ENCODE data around the gene TBRG4.

TBRG4 gene

GRCh38 chr7:45088821-45089340 is 22.6 kb downstream of the TBRG4 start, which contains the start of gene NACAD:
Gene NACAD (minus strand): TSS chr7:45088969. CDS start chr7:45088894, 75 bp downstream.
- Histone ChIP-seq H3K36me3 (ENCODE audit: control insufficient read depth in 2 of 2, insufficient read depth in 1 of 2, low read length in 2 of 2) (no peaks in the 10 kb centered on the region), H3K4me1 (ENCODE audit: control insufficient read depth, insufficient read depth, low read length) (peaks cover 8% of the 10 kb centered on the region), H3K27ac (ENCODE audit: extremely low read depth, low read depth, low read length) (no peak within 1 kb of the TSS), H3K4me3 (ENCODE audit: low read depth, low read length) (peak within 1 kb of the TSS; percentile 38), H3K9me3 (ENCODE audit: control insufficient read depth, insufficient read depth, low read depth, low read length) (no peaks in the 10 kb centered on the region)
- ChIA-PET POLR2A (interaction anchor here (0.5 to 1.2 kb wide), 5 partner anchors 88 to 589 kb away, joined by 3 to 5 read pairs (median 4); partner anchors contain the start of genes CCM2 and PURB), CTCF (interaction anchor here (0.6 to 0.9 kb wide), 2 partner anchors 18 to 882 kb away, joined by 3 read pairs; no protein-coding TSS in a partner anchor)
- TF ChIP-seq ZNF513 (tag by site-specific recombination; IDR thresholded peaks at IDR 0.05) (no peak), BCL11B (tag by site-specific recombination; IDR thresholded peaks at IDR 0.05; ENCODE audit: low read depth) (no peak), KLF10 (tag by site-specific recombination; IDR thresholded peaks at IDR 0.05) (peak; percentile 75; the same call in 1 of the 2 replicates), ZNF174 (tag by site-specific recombination; IDR thresholded peaks at IDR 0.05) (no peak), SETDB1 (IDR thresholded peaks at IDR 0.05; ENCODE audit: insufficient read length, low read length) (no peak), PBX3 (CRISPR knock-in tag; IDR thresholded peaks at IDR 0.05) (no peak), ZNF19 (tag by site-specific recombination; IDR thresholded peaks at IDR 0.05; ENCODE audit: low read depth) (no peak), ZNF549 (tag by site-specific recombination; IDR thresholded peaks at IDR 0.05) (no peak), PRDM6 (tag by site-specific recombination; IDR thresholded peaks at IDR 0.05) (no peak), ZNF341 (tag by site-specific recombination; IDR thresholded peaks at IDR 0.05; ENCODE audit: low read depth) (peak; percentile 66), PRDM10 (tag by site-specific recombination; IDR thresholded peaks at IDR 0.05) (peak; percentile 45; the same call in 1 of the 2 replicates), ZNF677 (tag by site-specific recombination; IDR thresholded peaks at IDR 0.05) (no peak), GLIS1 (tag by site-specific recombination; IDR thresholded peaks at IDR 0.05) (peak; percentile 58; the same call in 1 of the 2 replicates), ZEB2 (tag by site-specific recombination; IDR thresholded peaks at IDR 0.05) (0 out of 2 replicates have a peak, but pooled peaks have one; percentile 22), ZSCAN4 (tag by site-specific recombination; IDR thresholded peaks at IDR 0.05) (no peak), ZNF335 (tag by site-specific recombination; conservative IDR thresholded peaks at IDR 0.05) (0 out of 2 replicates have a peak, but pooled peaks have one; percentile 20), ZNF18 (tag by site-specific recombination; IDR thresholded peaks at IDR 0.05) (no peak), ZNF514 (tag by site-specific recombination; IDR thresholded peaks at IDR 0.05) (no peak), KLF7 (tag by site-specific recombination; IDR thresholded peaks at IDR 0.05; ENCODE audit: borderline replicate concordance) (0 out of 2 replicates have a peak, but pooled peaks have one; percentile 64), ZNF112 (tag by site-specific recombination; IDR thresholded peaks at IDR 0.05) (no peak), ZNF121 (tag by site-specific recombination; IDR thresholded peaks at IDR 0.05) (no peak), ZNF792 (tag by site-specific recombination; IDR thresholded peaks at IDR 0.05) (no peak), ZNF16 (tag by site-specific recombination; IDR thresholded peaks at IDR 0.05; ENCODE audit: low read depth) (no peak), ZNF2 (tag by site-specific recombination; IDR thresholded peaks at IDR 0.05) (0 out of 2 replicates have a peak, but pooled peaks have one; percentile 16)

All from HEK293 (cell line).